ENCODE data around the gene MED13L.

DNA sequence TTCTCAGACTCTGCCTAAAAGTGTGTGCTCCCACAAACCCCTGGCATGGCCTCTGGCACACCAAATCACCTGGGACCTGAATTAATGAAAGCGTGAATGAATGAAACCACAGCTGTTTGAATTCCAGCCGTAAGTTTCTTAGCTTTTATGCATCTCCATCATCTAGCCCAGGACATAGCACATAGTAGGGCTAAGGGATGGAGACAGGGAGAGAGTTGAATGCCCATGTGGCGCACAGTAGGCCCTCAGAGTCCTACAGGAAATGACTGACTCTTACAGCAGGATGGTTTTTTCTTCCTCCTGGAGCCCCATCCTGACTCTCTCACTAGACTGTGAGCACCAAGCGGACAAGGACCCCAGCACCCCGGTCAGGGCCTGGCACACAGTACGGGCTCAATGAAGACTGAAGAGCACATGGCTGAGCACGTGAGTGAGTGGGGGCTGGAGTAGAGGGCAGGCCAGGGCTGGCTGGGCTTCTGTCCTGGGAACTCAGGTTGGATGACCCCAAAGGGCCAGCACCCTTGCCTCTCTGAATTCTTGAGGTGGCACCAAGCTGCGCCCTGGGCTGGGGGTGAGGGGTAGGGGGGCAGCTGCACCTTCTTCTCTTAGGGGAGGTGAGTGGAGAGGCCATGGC, 351.3 kb downstream of the MED13L start:
- TF ChIP-seq, protein P1, sequence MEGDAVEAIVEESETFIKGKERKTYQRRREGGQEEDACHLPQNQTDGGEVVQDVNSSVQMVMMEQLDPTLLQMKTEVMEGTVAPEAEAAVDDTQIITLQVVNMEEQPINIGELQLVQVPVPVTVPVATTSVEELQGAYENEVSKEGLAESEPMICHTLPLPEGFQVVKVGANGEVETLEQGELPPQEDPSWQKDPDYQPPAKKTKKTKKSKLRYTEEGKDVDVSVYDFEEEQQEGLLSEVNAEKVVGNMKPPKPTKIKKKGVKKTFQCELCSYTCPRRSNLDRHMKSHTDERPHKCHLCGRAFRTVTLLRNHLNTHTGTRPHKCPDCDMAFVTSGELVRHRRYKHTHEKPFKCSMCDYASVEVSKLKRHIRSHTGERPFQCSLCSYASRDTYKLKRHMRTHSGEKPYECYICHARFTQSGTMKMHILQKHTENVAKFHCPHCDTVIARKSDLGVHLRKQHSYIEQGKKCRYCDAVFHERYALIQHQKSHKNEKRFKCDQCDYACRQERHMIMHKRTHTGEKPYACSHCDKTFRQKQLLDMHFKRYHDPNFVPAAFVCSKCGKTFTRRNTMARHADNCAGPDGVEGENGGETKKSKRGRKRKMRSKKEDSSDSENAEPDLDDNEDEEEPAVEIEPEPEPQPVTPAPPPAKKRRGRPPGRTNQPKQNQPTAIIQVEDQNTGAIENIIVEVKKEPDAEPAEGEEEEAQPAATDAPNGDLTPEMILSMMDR (IDR thresholded peaks at IDR 0.05; ENCODE audit: borderline replicate concordance, extremely low read depth, low read length, poor library complexity, severe bottlenecking), result no peak
- TF ChIP-seq EZH2 (IDR thresholded peaks at IDR 0.05; ENCODE audit: borderline replicate concordance, low read depth, low read length, severe bottlenecking), result no peak

All from DND-41 (cell line).